COR-L47 (cell line): ENCODE measurements around the gene GRID1.

ENCODE experiments used
- DNase-seq: peaks from one replicate; lab custom pipeline; 2025; lab: John Stamatoyannopoulos, UW

Gene GRID1

GRCh38 chr10:86139066-86139657 is 227.4 kb downstream of the GRID1 start:
- DNase-seq: no peak

DNA sequence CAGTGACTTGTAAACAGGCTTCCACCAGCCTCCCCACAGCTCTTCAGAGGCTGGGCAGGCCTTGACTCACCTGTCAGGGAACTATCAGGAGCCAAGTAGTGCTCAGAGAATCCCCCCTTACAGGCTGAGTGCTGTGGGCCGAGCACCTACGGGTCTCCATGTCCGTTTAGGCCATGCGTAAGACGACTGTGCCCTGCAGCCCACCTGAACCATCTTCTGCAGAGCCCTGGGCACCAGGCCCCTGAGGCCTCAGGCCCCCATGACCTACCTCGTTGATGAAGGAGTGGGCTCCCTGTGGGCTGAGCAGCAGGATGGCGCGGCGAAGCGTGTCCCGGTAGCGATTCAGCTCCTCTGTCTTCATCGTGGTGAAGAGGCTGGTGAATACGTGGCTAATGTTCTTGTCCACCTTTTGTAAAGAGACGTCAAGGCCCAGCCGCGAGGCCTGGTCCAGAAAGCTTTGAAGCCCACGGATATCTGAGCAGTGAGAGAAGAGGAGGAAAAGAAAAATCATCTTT is 228.0 kb downstream of the GRID1 start:
- DNase-seq: no peak

DNA sequence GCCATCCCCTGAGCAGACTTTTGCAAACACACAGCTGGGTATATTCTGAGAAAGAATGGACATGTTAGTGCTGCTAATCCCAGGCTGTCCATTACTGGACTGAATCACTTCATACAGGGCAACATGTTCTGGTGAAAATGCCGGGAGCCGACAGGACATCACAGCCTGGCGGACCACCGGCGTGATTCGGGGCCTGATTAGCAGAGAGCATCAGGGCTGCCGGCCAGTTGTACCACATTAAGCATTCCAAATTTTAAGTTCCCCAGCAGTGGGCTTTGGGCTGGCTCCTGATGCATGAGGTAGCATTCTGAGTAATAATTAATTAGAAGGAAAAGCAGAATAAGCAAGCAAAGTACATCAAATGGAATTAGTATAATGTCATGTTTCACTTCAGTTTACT is 229.0 kb downstream of the GRID1 start:
- no peak for DNase-seq

DNA sequence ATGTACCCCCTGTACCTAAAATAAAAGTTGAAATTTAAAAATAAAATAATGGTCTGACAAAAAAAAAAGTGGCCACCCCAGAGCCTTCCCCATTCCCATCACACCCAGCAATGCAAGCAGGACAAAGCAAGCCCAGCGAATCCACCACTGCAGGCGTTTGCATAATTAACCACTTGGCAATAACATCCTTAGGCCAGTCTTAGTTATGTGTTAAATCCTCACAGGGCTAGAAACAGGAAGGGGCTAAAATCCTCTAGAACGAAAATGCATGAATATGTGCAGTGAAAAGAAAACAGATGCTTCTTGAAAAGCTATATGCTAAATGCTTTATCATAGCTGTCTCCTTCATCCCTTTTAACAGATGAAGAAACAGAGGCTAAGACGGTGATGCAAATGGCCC is 229.7 kb downstream of the GRID1 start:
- DNase-seq: no peak

GRCh38 chr10:86135191-86135590 is 231.4 kb downstream of the GRID1 start:
- no peak for DNase-seq

DNA sequence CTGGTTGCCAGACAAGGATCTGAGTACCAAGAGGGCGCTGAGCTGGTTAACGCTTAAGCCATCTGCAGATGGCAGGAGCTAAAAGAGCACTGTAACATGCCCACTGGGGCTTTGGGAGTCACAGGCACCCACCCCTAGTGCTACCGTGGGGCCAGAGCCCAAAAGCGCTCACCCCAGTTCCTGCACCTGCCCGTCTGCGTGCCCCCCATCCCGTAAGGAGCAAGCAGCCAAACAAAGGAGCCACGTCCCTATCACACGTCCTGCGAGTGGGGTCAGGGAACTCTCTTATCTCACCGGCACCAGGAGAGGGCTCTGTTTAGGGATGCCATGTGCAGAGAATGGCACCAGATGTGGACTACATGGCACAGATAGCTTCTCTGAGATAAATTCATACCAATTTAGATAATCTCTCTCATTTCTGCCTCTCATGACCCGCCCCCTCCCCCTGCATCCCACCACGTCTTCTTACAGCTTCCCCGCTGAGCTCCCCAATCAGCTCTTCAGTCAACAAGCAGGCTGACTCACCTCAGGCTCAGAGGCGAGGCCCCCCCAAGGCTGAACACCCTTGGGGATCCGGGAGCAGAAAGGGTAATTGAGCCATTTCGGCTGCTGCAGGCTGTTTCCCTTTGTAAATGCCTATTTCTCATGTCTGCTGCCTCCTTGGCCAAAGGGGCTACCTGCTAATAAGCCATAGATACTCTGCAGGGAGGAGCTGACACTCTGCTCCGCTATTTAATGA is 235.7 kb downstream of the GRID1 start:
- DNase-seq: no peak

- DNase-seq: no peak
Measured at GRCh38 chr10:86130041-86130440, 236.6 kb downstream of the GRID1 start.

- DNase-seq: no peak
Measured at GRCh38 chr10:86128360-86128759, 238.2 kb downstream of the GRID1 start.

- no peak for DNase-seq
Measured at GRCh38 chr10:86127274-86127819, 239.2 kb downstream of the GRID1 start.

DNA sequence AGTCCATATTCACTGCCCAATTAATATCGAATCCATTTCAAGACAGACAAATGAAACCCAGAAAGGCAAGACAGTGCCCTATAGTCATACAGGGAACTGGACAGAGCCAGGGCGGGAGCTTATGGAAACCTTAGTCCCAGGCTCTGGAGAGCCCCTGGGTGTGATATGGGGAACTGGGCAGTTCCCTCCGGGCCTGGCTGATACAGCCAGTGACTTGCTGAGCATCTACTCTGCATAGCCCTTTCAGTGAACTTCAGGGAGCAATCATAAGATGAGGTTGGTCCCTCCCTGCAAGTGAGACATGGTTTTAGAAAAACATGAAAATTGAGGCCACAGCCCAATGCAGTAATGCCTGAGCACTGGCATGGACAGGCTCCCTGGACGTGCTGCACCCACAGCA is 241.9 kb downstream of the GRID1 start:
- DNase-seq: no peak

DNA sequence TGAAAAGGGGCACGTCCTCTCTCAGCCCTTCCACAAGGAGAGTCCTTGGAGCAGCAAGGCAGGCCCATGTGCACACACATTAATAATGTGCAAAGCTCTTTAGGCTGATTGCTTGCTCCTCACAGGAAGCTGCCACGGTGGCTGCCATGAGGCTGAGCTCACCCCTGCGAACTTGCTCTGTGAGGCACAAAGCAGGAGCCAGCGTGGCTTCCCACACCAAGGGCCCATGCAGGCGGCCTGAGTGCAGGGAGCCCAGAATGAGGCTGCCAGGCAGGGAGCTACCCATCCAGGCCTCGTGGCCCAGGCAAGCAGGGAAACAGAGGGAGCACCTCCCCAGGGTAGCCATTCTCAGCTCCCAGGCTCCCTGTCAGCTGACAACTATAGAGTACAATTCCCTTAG is 242.9 kb downstream of the GRID1 start:
- DNase-seq: no peak

DNA sequence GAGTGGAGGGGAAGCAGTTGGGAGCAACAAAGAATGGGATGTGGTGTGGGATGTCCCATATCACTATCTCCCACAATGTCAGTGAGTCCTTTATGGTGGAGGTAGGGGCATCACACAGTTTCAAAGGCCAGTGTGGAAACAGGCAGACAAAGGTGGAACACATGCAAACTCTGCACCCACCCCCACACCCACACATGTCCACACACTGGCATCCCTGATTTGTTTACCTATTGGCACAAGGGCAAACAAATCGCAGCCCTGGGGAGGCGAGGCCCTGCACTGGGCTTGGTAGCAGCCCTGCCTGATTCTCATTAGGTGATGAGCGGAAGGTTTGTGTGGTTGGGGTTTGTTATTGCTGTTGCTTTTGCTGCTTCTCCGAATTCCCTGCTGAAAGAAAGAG is 243.3 kb downstream of the GRID1 start:
- no peak for DNase-seq

- DNase-seq: no peak
Measured at GRCh38 chr10:86122646-86123045, 243.9 kb downstream of the GRID1 start.

- no peak for DNase-seq
Measured at GRCh38 chr10:86121200-86121599, 245.4 kb downstream of the GRID1 start.

DNA sequence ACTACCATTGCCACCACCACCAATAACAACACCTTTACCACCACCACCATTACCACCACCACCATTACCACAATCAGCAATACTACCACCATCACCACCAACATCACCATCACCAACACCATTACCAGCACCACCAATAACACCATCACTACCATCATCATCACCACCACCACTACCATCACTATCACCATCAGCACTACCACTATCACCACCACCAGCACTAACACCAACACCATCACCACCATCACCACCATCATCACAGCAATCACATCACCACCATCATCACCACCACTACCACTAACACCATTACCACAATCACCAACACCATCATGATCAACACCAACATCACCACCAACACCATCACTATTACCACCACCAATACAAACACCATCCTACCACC is 249.5 kb downstream of the GRID1 start:
- no peak for DNase-seq

GRCh38 chr10:86113983-86114382 is 252.6 kb downstream of the GRID1 start:
- no peak for DNase-seq

GRCh38 chr10:86113501-86113900 is 253.1 kb downstream of the GRID1 start:
- DNase-seq: no peak

GRCh38 chr10:86113044-86113443 is 253.6 kb downstream of the GRID1 start:
- no peak for DNase-seq

- no peak for DNase-seq
Measured at GRCh38 chr10:86111902-86112545, 254.6 kb downstream of the GRID1 start.

DNA sequence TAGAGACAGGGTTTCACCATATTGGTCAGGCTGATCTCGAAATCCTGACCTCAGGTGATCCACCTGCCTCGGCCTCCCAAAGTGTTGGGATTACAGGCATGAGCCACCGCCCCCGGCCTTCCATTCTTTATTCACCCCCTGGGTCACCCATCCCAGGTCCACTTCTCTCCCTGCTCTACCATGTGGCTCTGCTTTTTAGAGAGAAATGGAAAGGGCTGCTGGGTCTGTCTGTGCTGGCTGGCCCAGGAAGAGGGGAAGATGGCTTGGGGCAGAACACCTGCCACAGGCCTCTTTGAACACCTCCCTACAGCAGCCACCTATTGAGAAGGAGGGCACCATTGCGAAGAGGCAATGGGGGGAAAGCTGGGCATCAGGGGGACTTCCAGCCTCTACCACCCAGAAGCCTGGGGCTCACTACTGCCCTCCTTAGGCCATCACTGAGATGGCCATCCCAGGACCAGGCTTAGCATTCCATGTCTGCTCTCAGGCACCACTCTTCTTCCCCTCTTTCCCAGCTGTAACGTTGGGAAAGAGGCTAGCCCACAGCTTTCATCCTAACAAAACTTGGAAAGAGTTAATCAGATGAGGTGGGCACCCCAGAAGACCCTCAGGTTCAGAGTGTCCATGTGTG is 256.3 kb downstream of the GRID1 start:
- no peak for DNase-seq

- no peak for DNase-seq
Measured at GRCh38 chr10:86109421-86109820, 257.2 kb downstream of the GRID1 start.

GRCh38 chr10:86108696-86109095 is 257.9 kb downstream of the GRID1 start:
- DNase-seq: no peak
